Cerebellar cortex (tissue), 1 donor: ENCODE measurements around the gene PLXDC1.
"Not testable (repeated sequence)": the region's sequence is repeated elsewhere in the genome, so short reads cannot be mapped to it uniquely, and the experiment has no call there.

Experiments
- DNase-seq: peaks from one replicate; pipeline ENCODE4 v3.0.0-alpha.2; 2015; ENCODE audit warnings: low spot score

PLXDC1 gene

GRCh38 chr17:39181303-39181702, 29.9 kb upstream of the PLXDC1 start:
- no peak for DNase-seq

DNA sequence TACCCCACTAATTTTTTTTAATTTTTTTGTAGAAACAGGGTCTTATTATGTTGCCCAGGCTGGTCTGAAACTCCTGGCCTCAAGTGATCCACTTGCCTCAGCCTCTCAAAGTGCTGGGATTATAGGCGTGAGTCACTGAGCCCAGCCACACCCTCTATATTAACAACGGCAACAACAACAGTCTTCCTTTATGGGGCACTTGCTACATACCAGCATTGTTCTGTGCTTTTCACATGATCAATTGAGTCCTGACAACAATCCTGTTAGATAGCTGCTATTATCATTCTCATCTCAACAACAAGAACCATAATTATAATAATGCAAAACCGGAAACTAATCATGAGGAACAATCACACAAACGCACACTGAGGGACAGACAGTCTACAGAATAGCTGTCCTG, 27.1 kb upstream of the PLXDC1 start:
- DNase-seq, result no peak

DNA sequence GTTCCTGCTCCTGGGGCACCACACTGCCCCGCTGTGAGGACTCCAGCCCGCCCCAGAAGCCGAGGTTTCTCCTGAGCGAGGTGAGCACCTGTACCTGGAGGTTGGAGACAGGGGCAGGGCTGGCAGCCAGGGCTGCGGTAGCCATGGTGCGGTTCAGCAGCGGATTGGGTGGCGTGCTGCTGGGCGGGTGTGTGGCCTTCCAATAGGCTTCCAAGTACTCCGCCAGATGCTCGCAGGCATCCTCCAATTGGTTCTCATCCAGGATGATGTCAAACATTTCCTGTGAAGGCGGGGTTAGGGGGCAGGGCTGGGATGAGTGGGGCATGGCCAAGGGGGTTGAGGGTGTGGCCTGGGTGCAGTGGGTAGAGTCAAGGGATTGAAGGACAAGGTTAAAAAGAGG, 25.8 kb upstream of the PLXDC1 start:
- DNase-seq, result peak; percentile 69

GRCh38 chr17:39175695-39176093, 24.3 kb upstream of the PLXDC1 start:
- no peak for DNase-seq

GRCh38 chr17:39174920-39175694, 23.7 kb upstream of the PLXDC1 start:
- DNase-seq, result peak; percentile 76

- DNase-seq, result no peak
These were observed 22.3 kb upstream of the PLXDC1 start for GRCh38 chr17:39173526-39174274.

GRCh38 chr17:39173080-39173479, 21.6 kb upstream of the PLXDC1 start:
- DNase-seq, result no peak

DNA sequence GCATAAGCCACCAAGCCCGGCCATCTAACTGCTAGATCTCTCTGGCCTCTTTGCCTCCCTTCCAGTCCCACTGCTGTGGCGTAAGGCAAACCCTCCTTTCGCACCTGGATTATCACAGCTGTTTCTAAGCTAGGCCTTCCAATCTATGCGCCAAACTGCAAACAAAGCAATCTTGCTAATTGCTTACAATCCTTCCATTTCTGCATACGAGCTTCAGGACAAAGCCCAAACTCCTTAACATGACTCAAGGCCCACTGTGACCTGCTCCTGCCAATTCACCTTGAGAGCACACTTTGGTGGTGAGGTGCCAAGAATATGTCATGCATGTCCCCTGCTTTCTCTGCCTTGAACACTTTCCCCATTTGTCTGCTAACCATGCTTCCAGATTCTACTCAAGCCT, 20.5 kb upstream of the PLXDC1 start:
- DNase-seq, result no peak

DNA sequence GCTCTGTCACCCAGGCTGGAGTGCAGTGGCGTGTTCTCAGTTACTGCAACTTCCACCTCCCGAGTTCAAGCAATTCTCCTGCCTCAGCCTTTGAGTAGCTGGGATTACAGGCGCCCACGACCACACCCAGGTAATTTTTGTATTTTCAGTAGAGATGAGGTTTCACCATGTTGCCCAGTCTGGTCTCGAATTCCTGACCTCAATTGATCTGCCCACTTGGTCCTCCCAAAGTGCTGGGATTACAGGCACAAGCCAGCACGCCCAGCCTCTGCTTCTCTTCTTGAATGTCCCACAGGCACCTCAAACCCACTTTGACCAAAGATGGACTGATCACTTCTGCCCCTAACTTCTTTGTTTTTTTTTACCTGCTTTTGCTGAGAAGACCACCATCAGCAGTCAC, 19.1 kb upstream of the PLXDC1 start:
- no peak for DNase-seq

DNA sequence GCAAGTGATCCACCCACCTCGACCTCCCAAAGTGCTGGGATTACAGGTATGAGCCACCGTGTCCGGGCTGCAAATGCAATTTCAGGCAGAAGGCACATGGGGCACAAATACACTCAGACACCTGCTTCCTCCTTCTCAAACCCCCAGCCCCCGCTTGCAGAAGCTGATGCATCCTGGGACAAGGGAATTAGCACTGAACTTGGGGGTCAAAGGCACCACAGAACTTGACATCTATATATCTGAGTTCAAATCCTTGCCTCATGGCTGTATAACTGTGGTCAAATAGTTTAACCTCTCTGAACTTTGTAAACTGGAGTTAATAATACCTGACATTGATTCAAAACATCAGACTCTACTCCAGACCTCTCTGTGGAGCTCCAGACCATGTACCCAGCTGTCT, 18.7 kb upstream of the PLXDC1 start:
- no peak for DNase-seq

DNA sequence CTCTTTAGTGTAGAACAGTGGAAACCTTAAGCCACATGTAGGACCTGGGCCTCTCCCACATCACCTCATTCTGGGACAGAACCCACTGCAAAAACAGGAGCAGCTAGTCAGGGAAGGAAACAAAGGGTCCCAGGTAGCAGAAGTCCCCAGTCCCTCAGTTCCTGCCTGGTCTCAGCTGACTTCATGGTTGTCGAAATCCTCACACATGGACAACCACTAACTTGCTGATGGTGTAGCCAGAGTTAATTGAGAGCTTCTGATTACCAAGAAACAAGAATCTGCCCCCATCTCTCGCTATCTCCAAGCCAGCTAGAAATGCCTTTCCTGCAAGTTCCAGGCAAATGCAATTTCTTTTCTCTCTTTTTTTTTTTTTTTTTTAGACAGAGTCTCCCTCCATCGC, 18.1 kb upstream of the PLXDC1 start:
- DNase-seq, result no peak

- no peak for DNase-seq
These were observed 17.7 kb upstream of the PLXDC1 start for GRCh38 chr17:39169101-39169500.

DNA sequence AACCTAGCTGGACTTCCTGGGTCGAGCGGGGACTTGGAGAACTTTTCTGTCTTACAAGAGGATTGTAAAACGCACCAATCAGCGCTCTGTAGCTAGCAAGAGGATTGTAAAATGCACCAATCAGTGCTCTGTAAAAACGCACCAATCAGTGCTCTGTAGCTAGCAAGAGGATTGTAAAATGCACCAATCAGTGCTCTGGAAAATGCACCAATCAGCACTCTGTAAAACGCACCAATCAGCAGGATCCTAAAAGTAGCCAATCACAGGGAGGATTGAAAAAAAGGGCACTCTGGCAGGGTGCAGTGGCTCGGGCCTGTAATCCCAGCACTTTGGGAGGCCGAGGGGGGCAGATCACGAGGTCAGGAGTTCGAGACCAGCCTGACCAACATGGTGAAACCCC, 17.1 kb upstream of the PLXDC1 start:
- not testable (repeated sequence) for DNase-seq

GRCh38 chr17:39167476-39167875, 16.0 kb upstream of the PLXDC1 start:
- DNase-seq, result no peak

DNA sequence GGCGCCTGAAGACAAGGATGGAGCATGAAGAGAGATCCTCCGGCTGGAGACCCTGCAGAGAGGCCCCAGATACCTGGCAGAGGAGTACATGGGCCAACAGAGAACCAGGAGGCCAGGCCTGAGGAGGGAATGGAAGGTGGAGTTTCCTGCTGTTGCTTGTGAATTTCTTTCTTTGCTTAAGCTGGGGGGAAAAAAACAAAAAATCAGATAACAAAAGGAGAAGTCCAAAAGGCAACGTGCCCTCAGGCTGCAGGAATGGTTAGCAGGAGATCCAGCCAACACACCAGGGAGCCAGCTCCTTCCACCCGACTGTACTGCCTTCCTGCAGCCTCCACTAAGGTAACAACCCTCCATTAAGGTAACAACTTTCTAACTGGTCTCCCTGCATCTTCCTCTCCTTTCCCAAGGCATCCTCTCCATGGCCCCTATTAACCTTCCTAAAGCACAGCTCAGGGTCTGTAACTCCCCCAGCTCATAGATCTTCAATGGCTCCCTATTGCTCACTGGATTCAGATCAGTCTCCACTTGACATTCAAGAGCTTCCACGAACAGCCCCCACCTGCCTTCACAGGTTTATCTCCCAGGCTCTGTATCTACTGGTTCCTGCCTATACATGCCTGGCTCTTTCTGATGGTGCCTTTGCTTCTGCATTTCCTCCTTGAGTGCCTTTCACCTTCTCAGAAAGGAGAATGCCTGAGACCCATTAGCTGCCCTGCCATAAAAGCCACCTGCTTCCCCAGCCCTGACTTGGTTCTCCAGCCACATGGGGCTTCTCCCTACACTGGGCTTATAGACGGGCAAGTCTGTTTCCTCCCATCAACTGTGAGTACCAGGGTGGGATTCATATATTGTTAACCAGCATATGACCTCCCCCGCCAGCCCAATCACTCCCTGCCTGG, 15.2 kb upstream of the PLXDC1 start:
- no peak for DNase-seq

GRCh38 chr17:39165841-39166349, 14.5 kb upstream of the PLXDC1 start, which contains the start of gene ARL5C:
Gene ARL5C (minus strand): TSS chr17:39166161. CDS start chr17:39165760, 401 bp downstream.
- DNase-seq, result no peak

GRCh38 chr17:39165178-39165840, 13.9 kb upstream of the PLXDC1 start:
- DNase-seq, result no peak

- DNase-seq, result peak; percentile 79
These were observed 13.3 kb upstream of the PLXDC1 start for GRCh38 chr17:39164675-39165143.

- DNase-seq, result no peak
These were observed 10.5 kb upstream of the PLXDC1 start for GRCh38 chr17:39161962-39162361.

- DNase-seq, result no peak
These were observed 7.2 kb upstream of the PLXDC1 start for GRCh38 chr17:39158623-39159022.

GRCh38 chr17:39156491-39156890, 5.1 kb upstream of the PLXDC1 start:
- no peak for DNase-seq
